Measurements from ENCODE around the gene CCDC33. TPM values are rescaled to one million over a fixed set of nuclear protein-coding genes. Genes with fewer than 3 reads are reported as not detected.

The CCDC33 gene
- total and polyA plus RNA-seq, 2 donors (not counting 3 experiments of a cell fraction or from before 2014, with no cell fraction given): not detected

DNA sequence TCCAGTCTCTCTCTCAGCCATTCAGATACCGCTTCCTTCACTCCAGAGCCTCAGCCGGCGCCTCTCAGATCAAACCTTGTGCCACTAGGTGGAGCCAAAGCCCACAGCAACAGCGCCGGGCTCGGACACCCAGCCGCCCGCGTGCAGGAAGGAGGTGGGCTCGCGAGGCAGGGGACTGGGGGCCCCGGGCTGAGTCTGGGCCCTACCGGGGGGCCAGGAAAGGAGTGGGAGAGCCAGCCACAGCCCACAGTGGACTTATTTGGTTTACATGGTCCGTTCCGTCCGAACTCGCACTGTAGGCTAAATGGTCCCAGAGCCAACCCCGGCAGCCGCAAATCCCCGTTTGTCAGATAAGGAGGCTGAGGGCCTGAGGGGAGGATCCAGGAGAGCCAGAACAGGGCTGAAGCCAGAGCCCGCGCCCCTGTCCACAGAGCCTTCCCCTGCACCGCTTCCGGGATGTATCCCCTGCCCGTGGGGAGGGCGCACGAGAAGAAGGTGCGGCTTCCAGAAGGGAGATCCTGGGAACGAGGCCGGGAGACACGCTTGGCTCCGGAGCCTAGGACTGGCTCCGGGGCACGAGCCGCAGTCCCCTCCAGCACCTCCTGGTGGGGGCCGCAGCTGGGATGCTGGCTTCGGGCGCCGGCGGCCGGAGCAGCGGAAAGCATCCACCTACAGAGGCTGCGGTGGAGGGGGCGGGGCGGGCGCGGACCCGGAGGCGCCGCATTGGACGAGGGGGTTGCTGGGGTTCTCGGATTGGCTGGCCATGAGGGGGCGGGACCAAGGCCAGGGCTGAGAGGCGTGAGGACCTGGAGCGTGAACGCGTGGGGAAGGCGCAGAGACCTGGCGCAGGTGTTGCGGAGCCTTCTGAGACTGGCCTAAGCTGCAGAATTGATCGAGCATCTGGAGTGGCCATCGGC, 137.9 kb downstream of the CCDC33 start:
- H3K79me2 ChIP-seq (ENCODE audit: control insufficient read depth, insufficient read depth, low read length): no peaks in the 10 kb centered on the region
- peaks cover 14 to 25% of the 10 kb centered on the region in 2 experiments for H3K27me3 ChIP-seq (ENCODE audit: control insufficient read depth in 2 of 2, insufficient read depth in 2 of 2, low read length in 2 of 2)
- peak overlapping the region; percentile 97 for H2AFZ ChIP-seq (ENCODE audit: low read depth, low read length)
- ChIA-PET POLR2A (no interaction called here), CTCF (interaction anchor here (0.6 to 7.9 kb wide), 12 partner anchors 8 to 577 kb away, joined by 3 to 60 read pairs (median 6); partner anchors contain the start of gene SEMA7A)
- peak; percentile 95 for FAIRE-seq
- no peaks in the 10 kb centered on the region for H3K9me1 ChIP-seq (replicated peaks; ENCODE audit: control insufficient read depth, extremely low read depth, insufficient read depth, low read length)
- peak overlapping the region; percentile 79 for H3K4me2 ChIP-seq (ENCODE audit: insufficient read depth, low read length)
- dilution Hi-C loops (cut with MboI; ENCODE audit: extremely low pct_ligation_motif_present, low sequenced_read_pairs): no loop called here
- DNase-seq (ENCODE audit: low read depth, low spot score): peak; percentile 84
- no peak overlapping the region for H3K9ac ChIP-seq (replicated peaks; ENCODE audit: extremely low read depth, insufficient read depth, low read length)
- no peaks in the 10 kb centered on the region for H3K9me3 ChIP-seq (replicated peaks; ENCODE audit: control insufficient read depth, insufficient read depth, low read length)
- TF ChIP-seq, protein P1, sequence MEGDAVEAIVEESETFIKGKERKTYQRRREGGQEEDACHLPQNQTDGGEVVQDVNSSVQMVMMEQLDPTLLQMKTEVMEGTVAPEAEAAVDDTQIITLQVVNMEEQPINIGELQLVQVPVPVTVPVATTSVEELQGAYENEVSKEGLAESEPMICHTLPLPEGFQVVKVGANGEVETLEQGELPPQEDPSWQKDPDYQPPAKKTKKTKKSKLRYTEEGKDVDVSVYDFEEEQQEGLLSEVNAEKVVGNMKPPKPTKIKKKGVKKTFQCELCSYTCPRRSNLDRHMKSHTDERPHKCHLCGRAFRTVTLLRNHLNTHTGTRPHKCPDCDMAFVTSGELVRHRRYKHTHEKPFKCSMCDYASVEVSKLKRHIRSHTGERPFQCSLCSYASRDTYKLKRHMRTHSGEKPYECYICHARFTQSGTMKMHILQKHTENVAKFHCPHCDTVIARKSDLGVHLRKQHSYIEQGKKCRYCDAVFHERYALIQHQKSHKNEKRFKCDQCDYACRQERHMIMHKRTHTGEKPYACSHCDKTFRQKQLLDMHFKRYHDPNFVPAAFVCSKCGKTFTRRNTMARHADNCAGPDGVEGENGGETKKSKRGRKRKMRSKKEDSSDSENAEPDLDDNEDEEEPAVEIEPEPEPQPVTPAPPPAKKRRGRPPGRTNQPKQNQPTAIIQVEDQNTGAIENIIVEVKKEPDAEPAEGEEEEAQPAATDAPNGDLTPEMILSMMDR (IDR thresholded peaks at IDR 0.05; ENCODE audit: extremely low read depth in 1 of 2, insufficient read depth in 1 of 2, low read depth in 1 of 2, low read length in 2 of 2): peak; percentile 79 to 84
- TF ChIP-seq, protein P2, sequence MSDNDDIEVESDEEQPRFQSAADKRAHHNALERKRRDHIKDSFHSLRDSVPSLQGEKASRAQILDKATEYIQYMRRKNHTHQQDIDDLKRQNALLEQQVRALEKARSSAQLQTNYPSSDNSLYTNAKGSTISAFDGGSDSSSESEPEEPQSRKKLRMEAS (IDR thresholded peaks at IDR 0.05; ENCODE audit: insufficient read depth, insufficient read length): peak; percentile 13
- TF ChIP-seq GATA2 (IDR thresholded peaks at IDR 0.05; ENCODE audit: insufficient read depth, insufficient read length, low read depth, low read length) (no peak), EZH2 (IDR thresholded peaks at IDR 0.05; ENCODE audit: borderline replicate concordance, low read depth, low read length, severe bottlenecking) (no peak)
- no peak overlapping the region for H3K27ac ChIP-seq (ENCODE audit: insufficient read depth, low read depth, low read length)
- BruUV-seq (replicated peaks): no TSS peak
- H3K36me3 ChIP-seq (ENCODE audit: control insufficient read depth in 2 of 2, extremely low read depth in 1 of 2, insufficient read depth in 2 of 2, low read length in 2 of 2): no peaks in the 10 kb centered on the region
- peak overlapping the region; percentile 37 to 41 (median 40) for H3K4me3 ChIP-seq (replicated peaks in 1 of 3; ENCODE audit: insufficient read depth in 1 of 3, low read depth in 1 of 3, low read length in 3 of 3)
- no peaks in the 10 kb centered on the region for H4K20me1 ChIP-seq (replicated peaks; ENCODE audit: control insufficient read depth, extremely low read depth, insufficient read depth, low read length)
- intact Hi-C loops (cut with micrococcal nuclease): loop anchor here (1.0 kb wide), 5 partner anchors 8 to 258 kb away; no protein-coding TSS in a partner anchor
- H3K4me1 ChIP-seq (ENCODE audit: control insufficient read depth, extremely low read depth, insufficient read depth, low read length): peaks cover 11% of the 10 kb centered on the region

All from endothelial cell of umbilical vein (primary cell).